SK-N-SH (cell line): ENCODE measurements around the gene MRM2.

Experiments
- CHD2 ChIP-seq: fragments of 150-350 bp; IDR thresholded peaks from 2 replicates; pipeline ENCODE4 v1.6.1; 2018; ENCODE audit warnings: low read length; ENCODE audit not compliant: partially characterized antibody
- CTCF ChIP-seq: fragments of 200-600 bp; sonication (generic); IDR thresholded peaks from 2 replicates; pipeline ENCODE4 v1.6.1; 2017; ENCODE audit warnings: antibody characterized with exemption, mild to moderate bottlenecking, moderate library complexity
- ELF1 ChIP-seq: IDR thresholded peaks from 2 replicates; pipeline ENCODE4 v1.4.0; 2012
- JUND ChIP-seq: IDR thresholded peaks from 2 replicates; pipeline ENCODE4 v1.4.0; 2012
- MXI1 ChIP-seq: IDR thresholded peaks from 2 replicates; pipeline ENCODE4 v1.6.1; 2012; ENCODE audit warnings: mild to moderate bottlenecking, low read depth, low read length, improper control_type of control experiment
- POLR2AphosphoS5 ChIP-seq: IDR thresholded peaks from 2 replicates; pipeline ENCODE4 v1.6.1; 2012; ENCODE audit warnings: low read depth, low read length
- TF ChIP-seq, protein P1 (sequence below): IDR thresholded peaks from 2 replicates; pipeline ENCODE4 v1.6.1; 2012; ENCODE audit warnings: mild to moderate bottlenecking, low read depth, low read length, moderate library complexity

DNA sequence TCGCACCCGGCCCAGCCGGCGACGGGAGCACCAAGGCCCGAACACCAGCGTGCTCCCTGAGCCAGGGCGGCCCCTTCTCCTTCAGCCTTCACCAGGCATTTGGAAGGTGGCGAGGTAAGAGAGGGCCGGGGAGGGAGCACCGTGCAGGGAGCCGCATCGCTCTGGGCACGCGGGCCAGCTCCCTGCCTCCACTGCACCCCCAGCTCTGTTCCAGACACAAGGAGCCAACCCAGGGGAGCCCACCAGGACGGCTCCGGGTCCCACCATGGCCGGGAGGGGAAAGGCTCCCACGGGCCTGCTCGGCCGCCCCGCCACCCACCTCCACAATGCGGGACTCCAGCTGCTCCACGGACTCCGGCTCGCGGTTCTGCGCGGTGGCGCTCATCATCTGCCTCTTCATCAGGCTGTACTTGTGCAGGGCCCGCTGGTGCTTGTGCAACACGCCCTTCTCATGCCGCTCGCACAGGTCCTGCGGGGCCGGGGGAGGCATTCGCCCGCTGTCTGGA is 15.1 kb upstream of the MRM2 start:
- TF ChIP-seq CTCF (no peak), JUND (no peak), POLR2AphosphoS5 (no peak), MXI1 (no peak), CHD2 (no peak), ELF1 (no peak)
- TF ChIP-seq, protein P1, sequence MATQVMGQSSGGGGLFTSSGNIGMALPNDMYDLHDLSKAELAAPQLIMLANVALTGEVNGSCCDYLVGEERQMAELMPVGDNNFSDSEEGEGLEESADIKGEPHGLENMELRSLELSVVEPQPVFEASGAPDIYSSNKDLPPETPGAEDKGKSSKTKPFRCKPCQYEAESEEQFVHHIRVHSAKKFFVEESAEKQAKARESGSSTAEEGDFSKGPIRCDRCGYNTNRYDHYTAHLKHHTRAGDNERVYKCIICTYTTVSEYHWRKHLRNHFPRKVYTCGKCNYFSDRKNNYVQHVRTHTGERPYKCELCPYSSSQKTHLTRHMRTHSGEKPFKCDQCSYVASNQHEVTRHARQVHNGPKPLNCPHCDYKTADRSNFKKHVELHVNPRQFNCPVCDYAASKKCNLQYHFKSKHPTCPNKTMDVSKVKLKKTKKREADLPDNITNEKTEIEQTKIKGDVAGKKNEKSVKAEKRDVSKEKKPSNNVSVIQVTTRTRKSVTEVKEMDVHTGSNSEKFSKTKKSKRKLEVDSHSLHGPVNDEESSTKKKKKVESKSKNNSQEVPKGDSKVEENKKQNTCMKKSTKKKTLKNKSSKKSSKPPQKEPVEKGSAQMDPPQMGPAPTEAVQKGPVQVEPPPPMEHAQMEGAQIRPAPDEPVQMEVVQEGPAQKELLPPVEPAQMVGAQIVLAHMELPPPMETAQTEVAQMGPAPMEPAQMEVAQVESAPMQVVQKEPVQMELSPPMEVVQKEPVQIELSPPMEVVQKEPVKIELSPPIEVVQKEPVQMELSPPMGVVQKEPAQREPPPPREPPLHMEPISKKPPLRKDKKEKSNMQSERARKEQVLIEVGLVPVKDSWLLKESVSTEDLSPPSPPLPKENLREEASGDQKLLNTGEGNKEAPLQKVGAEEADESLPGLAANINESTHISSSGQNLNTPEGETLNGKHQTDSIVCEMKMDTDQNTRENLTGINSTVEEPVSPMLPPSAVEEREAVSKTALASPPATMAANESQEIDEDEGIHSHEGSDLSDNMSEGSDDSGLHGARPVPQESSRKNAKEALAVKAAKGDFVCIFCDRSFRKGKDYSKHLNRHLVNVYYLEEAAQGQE: no peak
